ENCODE measurements around the gene STMN1. TPM values are rescaled to one million over a fixed set of nuclear protein-coding genes. Genes with fewer than 3 reads are reported as not detected.

Gene STMN1
- total and polyA plus RNA-seq, 9 of the 15 experiments (the other 6 are each of a cell fraction or from before 2014, with no cell fraction given), result 269 to 2,153 (median 595) TPM

DNA sequence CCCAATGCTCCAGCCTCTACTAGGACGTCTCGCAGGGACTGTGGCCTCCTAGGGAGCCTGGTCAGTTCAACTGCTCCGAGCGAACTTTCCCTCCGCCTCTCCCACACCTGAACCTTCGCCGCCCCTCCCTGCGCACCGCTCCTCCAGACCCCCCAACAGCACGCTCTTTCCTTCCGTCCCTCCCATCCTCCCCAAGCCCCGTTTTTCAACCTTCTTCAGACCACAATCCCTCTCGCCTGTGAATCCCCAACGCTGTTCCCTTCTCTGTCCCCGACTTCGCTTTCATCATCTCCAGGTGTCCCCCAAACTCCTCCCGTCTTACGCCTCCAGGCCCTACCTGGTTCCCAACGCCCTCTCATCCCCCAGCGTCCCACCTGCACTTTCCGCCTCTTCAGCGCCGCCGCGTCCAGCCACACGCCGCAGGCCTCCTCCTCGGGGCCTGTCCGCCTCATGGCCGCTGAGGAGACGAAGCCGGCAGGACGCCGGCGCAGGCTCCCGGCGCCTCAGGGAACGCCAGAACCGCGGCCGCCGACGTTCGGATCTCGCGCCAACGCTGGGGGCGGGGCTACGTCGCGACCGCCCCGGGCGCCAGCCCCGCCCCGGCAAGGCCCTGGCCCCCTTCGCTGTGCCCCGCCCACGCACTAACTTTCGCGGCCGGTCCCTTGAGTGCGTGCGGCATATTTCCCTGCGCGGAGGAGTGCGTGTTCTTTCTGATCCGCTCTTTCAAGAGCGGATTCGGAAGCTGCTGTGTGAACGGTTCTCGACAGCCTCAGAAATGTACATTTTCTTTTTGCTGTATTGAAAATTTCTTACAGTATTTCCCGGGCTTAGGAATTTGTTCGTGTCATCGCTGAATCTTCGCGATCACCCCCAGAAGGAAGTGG lies 47.1 kb downstream of the STMN1 start, which contains the start of gene AUNIP (continued):
- TF ChIP-seq E2F6 (IDR thresholded peaks at IDR 0.05; ENCODE audit: borderline replicate concordance in 1 of 2, extremely low read depth in 1 of 2, insufficient read depth in 1 of 2, insufficient read length in 1 of 2, low read depth in 1 of 2, low read length in 1 of 2, poor library complexity in 1 of 2, severe bottlenecking in 1 of 2) (peak; percentile 76 to 96), HNRNPH1 (optimal IDR thresholded peaks at IDR 0.05; ENCODE audit: low read depth, low read length) (no peak), ZNF507 (tag; conservative IDR thresholded peaks at IDR 0.05) (no peak), ZBTB43 (CRISPR knock-in tag; IDR thresholded peaks at IDR 0.05) (peak; percentile 10; the same call in 1 of the 2 replicates), RBM25 (IDR thresholded peaks at IDR 0.05; ENCODE audit: low read depth, low read length, severe bottlenecking) (peak; percentile 38), FOXP1 (CRISPR knock-in tag; IDR thresholded peaks at IDR 0.05) (no peak; the same call in 1 of the 2 replicates), FOSL1 (tag; conservative IDR thresholded peaks at IDR 0.05) (no peak), PYGO2 (tag; IDR thresholded peaks at IDR 0.05) (no peak), CBX3 (IDR thresholded peaks at IDR 0.05; ENCODE audit: borderline replicate concordance in 1 of 2, low read length in 2 of 2) (no peak; a peak in 2 of 3 replicates), CBX2 (IDR thresholded peaks at IDR 0.05; ENCODE audit: insufficient read depth, low read length, poor library complexity, severe bottlenecking) (no peak), BCL6 (CRISPR knock-in tag; IDR thresholded peaks at IDR 0.05) (no peak), CBFA2T2 (conservative IDR thresholded peaks at IDR 0.05) (no peak), BACH1 (tag; IDR thresholded peaks at IDR 0.05) (peak; percentile 40; the same call in 1 of the 2 replicates), MCM5 (IDR thresholded peaks at IDR 0.05; ENCODE audit: low read depth) (no peak), FOXK1 (CRISPR knock-in tag; IDR thresholded peaks at IDR 0.05; ENCODE audit: borderline replicate concordance) (no peak; the same call in 1 of the 2 replicates), CBX8 (IDR thresholded peaks at IDR 0.05; ENCODE audit: borderline replicate concordance, extremely low read depth, low read depth, low read length, poor library complexity, severe bottlenecking) (no peak), SAFB (IDR thresholded peaks at IDR 0.05; ENCODE audit: borderline replicate concordance, low read depth, low read length) (peak; percentile 85), ZNF830 (CRISPR knock-in tag; IDR thresholded peaks at IDR 0.05) (no peak)
- TF ChIP-seq, protein P1, sequence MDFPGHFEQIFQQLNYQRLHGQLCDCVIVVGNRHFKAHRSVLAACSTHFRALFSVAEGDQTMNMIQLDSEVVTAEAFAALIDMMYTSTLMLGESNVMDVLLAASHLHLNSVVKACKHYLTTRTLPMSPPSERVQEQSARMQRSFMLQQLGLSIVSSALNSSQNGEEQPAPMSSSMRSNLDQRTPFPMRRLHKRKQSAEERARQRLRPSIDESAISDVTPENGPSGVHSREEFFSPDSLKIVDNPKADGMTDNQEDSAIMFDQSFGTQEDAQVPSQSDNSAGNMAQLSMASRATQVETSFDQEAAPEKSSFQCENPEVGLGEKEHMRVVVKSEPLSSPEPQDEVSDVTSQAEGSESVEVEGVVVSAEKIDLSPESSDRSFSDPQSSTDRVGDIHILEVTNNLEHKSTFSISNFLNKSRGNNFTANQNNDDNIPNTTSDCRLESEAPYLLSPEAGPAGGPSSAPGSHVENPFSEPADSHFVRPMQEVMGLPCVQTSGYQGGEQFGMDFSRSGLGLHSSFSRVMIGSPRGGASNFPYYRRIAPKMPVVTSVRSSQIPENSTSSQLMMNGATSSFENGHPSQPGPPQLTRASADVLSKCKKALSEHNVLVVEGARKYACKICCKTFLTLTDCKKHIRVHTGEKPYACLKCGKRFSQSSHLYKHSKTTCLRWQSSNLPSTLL (IDR thresholded peaks at IDR 0.05), result peak; percentile 64
